Effector memory CD4-positive, alpha-beta T cell (primary cell): ENCODE results near the gene SPATA2.

Experiments used
- DNase-seq, 3 donors: peaks; one replicate each; pipeline ENCODE4 v3.0.0-alpha.2; 2020
- H3K27ac ChIP-seq: 2 replicates; pipeline ENCODE4 v1.7.0; 2013; ENCODE audit warnings: mild to moderate bottlenecking, low read length, moderate library complexity; ENCODE audit not compliant: insufficient read depth, poor library complexity, severe bottlenecking
- H3K27me3 ChIP-seq: replicated peaks from 2 replicates; pipeline ENCODE4 v1.7.0; 2013; ENCODE audit warnings: mild to moderate bottlenecking, low read length; ENCODE audit not compliant: insufficient read depth, control insufficient read depth, poor library complexity, severe bottlenecking
- H3K36me3 ChIP-seq: 2 replicates; pipeline ENCODE4 v1.7.0; 2013; ENCODE audit warnings: mild to moderate bottlenecking, low read length, moderate library complexity; ENCODE audit not compliant: control insufficient read depth, insufficient read depth
- H3K4me1 ChIP-seq: 2 replicates; pipeline ENCODE4 v1.7.0; 2013; ENCODE audit warnings: low read length, mild to moderate bottlenecking; ENCODE audit not compliant: control insufficient read depth, insufficient read depth, poor library complexity, severe bottlenecking
- H3K4me3 ChIP-seq: 2 replicates; pipeline ENCODE4 v1.7.0; 2013; ENCODE audit warnings: low read length, low read depth, mild to moderate bottlenecking; ENCODE audit not compliant: insufficient read depth, poor library complexity, severe bottlenecking
- H3K9me3 ChIP-seq: 2 replicates; pipeline ENCODE4 v1.7.0; 2013; ENCODE audit warnings: mild to moderate bottlenecking, low read length, moderate library complexity; ENCODE audit not compliant: control insufficient read depth

SPATA2 gene

GRCh38 chr20:49929142-49929494, 13.8 kb upstream of the SPATA2 start:
- no peaks in the 10 kb centered on the region for H3K4me1 ChIP-seq
- no peak overlapping the region for H3K4me3 ChIP-seq
- H3K27ac ChIP-seq = no peak overlapping the region
- DNase-seq = no peak
- H3K36me3 ChIP-seq = no peaks in the 10 kb centered on the region
- H3K9me3 ChIP-seq = no peaks in the 10 kb centered on the region
- no peaks in the 10 kb centered on the region for H3K27me3 ChIP-seq

DNA sequence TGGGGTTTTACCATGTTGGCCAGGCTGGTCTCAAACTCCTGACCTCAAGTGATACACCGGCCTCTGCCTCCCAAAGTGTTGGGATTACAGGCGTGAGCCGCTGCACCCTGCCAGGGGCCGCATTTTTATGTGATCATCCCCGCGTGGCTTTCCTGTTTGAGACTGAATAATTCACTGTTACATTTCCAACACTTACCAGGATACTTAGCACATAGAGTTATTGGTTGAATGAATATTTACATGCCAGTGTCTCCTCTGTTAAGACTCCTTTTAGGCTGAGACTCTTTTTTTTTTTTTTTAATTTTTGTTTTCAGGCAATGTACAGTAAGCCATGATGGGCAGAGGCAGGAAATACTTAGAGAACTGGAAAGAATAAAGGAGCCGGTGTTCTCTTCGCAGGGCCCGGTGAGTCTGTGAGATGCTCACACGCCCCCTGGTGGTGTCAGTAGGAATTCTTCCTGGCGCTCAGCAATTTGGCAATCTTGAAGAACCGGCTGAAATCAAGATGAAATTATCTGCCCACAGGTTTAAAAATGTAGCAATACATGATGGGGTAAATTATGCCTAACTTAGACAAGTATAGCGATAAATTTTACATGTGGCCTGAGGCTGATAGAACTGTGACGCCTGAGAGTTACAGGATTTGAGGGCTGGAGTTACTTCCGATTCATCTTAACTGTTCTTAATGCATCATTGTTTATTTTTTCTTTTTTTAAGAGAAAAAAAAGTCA, 13.2 kb upstream of the SPATA2 start:
- H3K36me3 ChIP-seq = no peaks in the 10 kb centered on the region
- no peak overlapping the region for H3K4me3 ChIP-seq
- H3K4me1 ChIP-seq = no peaks in the 10 kb centered on the region
- no peaks in the 10 kb centered on the region for H3K27me3 ChIP-seq
- no peak overlapping the region for H3K27ac ChIP-seq
- DNase-seq = peak; percentile 49 to 66 (median 52)
- no peaks in the 10 kb centered on the region for H3K9me3 ChIP-seq

DNA sequence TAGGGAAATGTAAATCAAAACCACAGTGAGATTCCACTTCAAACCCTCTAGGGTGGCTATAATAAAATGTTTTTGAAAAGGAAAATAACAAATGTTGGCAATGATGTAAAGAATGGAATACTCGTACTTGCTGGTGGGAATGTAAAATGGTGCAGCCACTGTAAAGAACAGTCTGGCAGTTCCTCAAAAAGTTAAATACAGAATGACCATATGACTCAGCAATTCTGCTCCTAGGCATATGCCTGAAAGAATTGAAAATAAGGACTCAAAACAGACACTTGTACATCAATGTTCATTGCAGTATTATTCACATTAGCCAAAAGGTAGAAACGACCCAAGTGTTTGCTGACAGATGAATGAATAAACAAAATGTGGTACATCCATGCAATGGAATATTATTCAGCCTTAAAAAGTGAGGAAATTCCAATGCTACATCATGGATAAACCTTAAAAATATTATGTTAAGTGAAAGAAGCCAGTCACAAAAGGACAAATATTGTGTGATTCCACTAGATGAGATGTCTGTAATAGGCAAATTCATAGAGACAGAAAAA, 10.6 kb upstream of the SPATA2 start:
- Histone ChIP-seq H3K9me3 (no peaks in the 10 kb centered on the region), H3K4me1 (no peaks in the 10 kb centered on the region), H3K36me3 (no peaks in the 10 kb centered on the region), H3K27me3 (no peaks in the 10 kb centered on the region), H3K27ac (no peak overlapping the region), H3K4me3 (no peak overlapping the region)
- no peak for DNase-seq

GRCh38 chr20:49924247-49924646, 8.9 kb upstream of the SPATA2 start:
- Histone ChIP-seq H3K36me3 (no peaks in the 10 kb centered on the region), H3K4me1 (no peaks in the 10 kb centered on the region), H3K4me3 (no peak overlapping the region), H3K27me3 (no peaks in the 10 kb centered on the region), H3K27ac (no peak overlapping the region), H3K9me3 (no peaks in the 10 kb centered on the region)
- no peak for DNase-seq

DNA sequence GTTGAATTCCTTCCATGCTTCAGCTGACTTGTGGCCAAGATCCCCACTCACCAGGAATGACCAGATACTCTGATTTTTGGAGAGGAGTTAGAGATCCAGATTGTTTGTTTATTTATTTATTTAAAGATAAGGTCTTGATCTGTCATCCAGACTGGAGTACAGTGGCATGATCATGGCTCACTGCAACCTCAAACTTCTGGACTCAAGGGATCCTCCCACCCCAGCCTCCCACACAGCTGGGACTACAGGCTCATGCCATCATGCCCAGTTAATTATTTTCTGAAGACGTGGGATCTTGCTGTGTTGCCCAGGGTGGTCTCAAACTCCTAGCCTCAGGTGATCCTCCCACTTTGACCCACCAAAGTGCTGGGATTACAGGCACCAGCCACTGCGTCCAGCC, 4.1 kb upstream of the SPATA2 start:
- Histone ChIP-seq H3K4me3 (no peak overlapping the region), H3K9me3 (no peaks in the 10 kb centered on the region), H3K4me1 (peaks cover 3% of the 10 kb centered on the region), H3K36me3 (no peaks in the 10 kb centered on the region), H3K27ac (no peak overlapping the region), H3K27me3 (no peaks in the 10 kb centered on the region)
- DNase-seq = no peak

DNA sequence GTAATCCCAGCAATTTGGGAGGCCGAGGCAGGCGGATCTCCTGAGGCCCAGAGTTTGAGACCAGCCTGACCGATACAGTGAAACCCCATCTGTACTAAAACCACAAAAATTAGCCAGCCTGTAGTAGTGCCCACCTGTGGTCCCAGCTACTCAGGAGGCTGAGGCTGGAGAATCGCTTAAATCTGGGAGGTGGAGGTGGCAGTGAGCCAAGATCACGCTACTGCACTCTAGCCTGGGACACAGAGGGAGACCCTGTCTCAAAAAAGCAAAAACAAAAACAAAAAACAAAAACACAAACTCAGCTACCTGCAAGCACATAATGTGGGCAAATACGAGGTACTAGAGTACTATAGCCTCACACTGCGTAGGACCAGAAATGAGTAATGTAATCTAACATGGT, 3.7 kb upstream of the SPATA2 start:
- Histone ChIP-seq H3K4me1 (peaks cover 8% of the 10 kb centered on the region), H3K27me3 (no peaks in the 10 kb centered on the region), H3K27ac (no peak overlapping the region), H3K4me3 (no peak overlapping the region), H3K36me3 (no peaks in the 10 kb centered on the region), H3K9me3 (no peaks in the 10 kb centered on the region)
- no peak for DNase-seq

- Histone ChIP-seq H3K27ac (no peak overlapping the region), H3K4me1 (peaks cover 8% of the 10 kb centered on the region), H3K27me3 (no peaks in the 10 kb centered on the region), H3K9me3 (no peaks in the 10 kb centered on the region), H3K4me3 (no peak overlapping the region), H3K36me3 (no peaks in the 10 kb centered on the region)
- no peak for DNase-seq
Measured at GRCh38 chr20:49918446-49918845, 3.1 kb upstream of the SPATA2 start.

- no peak for DNase-seq
Measured at GRCh38 chr20:49916146-49917002, 1.0 kb upstream of the SPATA2 start.

DNA sequence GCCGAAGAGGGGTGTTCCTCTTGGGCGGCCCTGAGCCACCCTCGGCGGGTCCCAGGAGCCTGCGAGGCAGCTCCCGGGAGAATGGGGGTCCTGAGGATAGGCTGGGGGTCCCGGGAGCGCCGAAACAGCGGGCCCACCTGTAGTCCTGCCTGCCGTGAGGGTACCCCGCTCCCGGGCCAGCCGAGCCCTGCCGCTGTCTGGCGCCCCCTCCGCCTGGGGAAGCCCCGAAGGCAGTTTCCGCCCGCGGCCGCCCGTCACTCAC, 280 bp downstream of the SPATA2 start:
- no peak for DNase-seq
- Histone ChIP-seq H3K36me3 (peaks cover 5% of the 10 kb centered on the region), H3K9me3 (no peaks in the 10 kb centered on the region), H3K4me1 (peaks cover 8% of the 10 kb centered on the region), H3K4me3 (peak overlapping the region; percentile 96), H3K27me3 (no peaks in the 10 kb centered on the region), H3K27ac (peak overlapping the region; percentile 100)

More at GRCh38 chr20:49916146-49917002, 1.0 kb upstream of the SPATA2 start:
- H3K4me1 ChIP-seq = peaks cover 8% of the 10 kb centered on the region
- H3K9me3 ChIP-seq = no peaks in the 10 kb centered on the region
- H3K27ac ChIP-seq = peak overlapping the region; percentile 100
- H3K4me3 ChIP-seq = peak overlapping the region; percentile 96
- no peaks in the 10 kb centered on the region for H3K27me3 ChIP-seq
- H3K36me3 ChIP-seq = no peaks in the 10 kb centered on the region
